Caco-2 (cell line): ENCODE measurements around the gene LIMS2. TPM values are rescaled to one million over a fixed set of nuclear protein-coding genes. Genes with fewer than 3 reads are reported as not detected.

Source experiments
- BruUV-seq: library from RNA; stranded (reverse); fragments of 400-500 nt; replicated peaks from 2 replicates; lab custom pipeline; 2021; lab: Mats Ljungman, UMichigan
- CTCF ChIA-PET: fragments of 300-600 bp; sonication (Branson Sonifier 250); formaldehyde crosslinking; loops from one replicate; lab custom pipeline; 2022; ENCODE audit warnings: antibody characterized with exemption; lab: Charles Lee
- POLR2A ChIA-PET: fragments of 300-600 bp; sonication (Branson Sonifier 250); formaldehyde crosslinking; loops from one replicate; lab custom pipeline; 2022; ENCODE audit warnings: antibody characterized with exemption; lab: Charles Lee
- DNase-seq, 2 experiments: peaks; one replicate each; pipeline versions ENCODE4 v3.0.0 to v3.0.0-alpha.2; 2020 to 2022
- H3K27me3 ChIP-seq: replicated peaks from 2 replicates; pipeline ENCODE4 v1.6.0; 2011; ENCODE audit warnings: low read length; ENCODE audit not compliant: control insufficient read depth, insufficient read depth
- H3K36me3 ChIP-seq: 2 replicates; pipeline ENCODE4 v1.5.1; 2011; ENCODE audit warnings: low read length; ENCODE audit not compliant: control insufficient read depth, insufficient read depth
- H3K4me1 ChIP-seq: fragments of 250-450 bp; sonication (Bioruptor Pico); 2 replicates; pipeline ENCODE4 v1.5.1; 2020; ENCODE audit warnings: mild to moderate bottlenecking
- H3K4me3 ChIP-seq: 2 replicates; pipeline ENCODE4 v1.5.1; 2011; ENCODE audit warnings: low read depth, mild to moderate bottlenecking, control low read depth, low read length
- H3K9me3 ChIP-seq: fragments of 250-450 bp; sonication (Bioruptor Pico); 2 replicates; pipeline ENCODE4 v1.5.1; 2020; ENCODE audit warnings: mild to moderate bottlenecking, moderate library complexity
- H3K27ac Mint-ChIP-seq: one replicate; pipeline ENCODE4 v1.8.0; 2022; ENCODE audit warnings: mixed read lengths; ENCODE audit not compliant: unreplicated experiment
- H3K27me3 Mint-ChIP-seq: one replicate; pipeline ENCODE4 v1.8.0; 2022; ENCODE audit warnings: mixed read lengths; ENCODE audit not compliant: insufficient read depth, unreplicated experiment
- H3K36me3 Mint-ChIP-seq: one replicate; pipeline ENCODE4 v1.8.0; 2022; ENCODE audit warnings: mild to moderate bottlenecking, mixed read lengths; ENCODE audit not compliant: insufficient read depth, unreplicated experiment
- H3K4me1 Mint-ChIP-seq: one replicate; pipeline ENCODE4 v1.8.0; 2022; ENCODE audit warnings: low read depth, mixed read lengths; ENCODE audit not compliant: unreplicated experiment
- H3K4me3 Mint-ChIP-seq: one replicate; pipeline ENCODE4 v1.8.0; 2022; ENCODE audit warnings: mild to moderate bottlenecking, moderate library complexity, mixed read lengths; ENCODE audit not compliant: unreplicated experiment
- H3K9me3 Mint-ChIP-seq: one replicate; pipeline ENCODE4 v1.8.0; 2022; ENCODE audit warnings: mixed read lengths; ENCODE audit not compliant: unreplicated experiment
- intact Hi-C: fragments of 100-400 bp; cut with micrococcal nuclease; formaldehyde crosslinking; loops from one replicate; pipeline ENCODE4 v1.10.0; 2022; ENCODE audit not compliant: unreplicated experiment
- total RNA-seq: library from RNA; stranded (reverse); gene quantifications from 2 replicates; pipeline ENCODE4 v1.2.3, GENCODE V29; 2022
- TF ChIP-seq, protein P1 (sequence below), 2 experiments: fragments of 200-600 bp in 1 of 2; IDR thresholded peaks; 1 replicate in 1 of 2; 2 replicates in 1 of 2; pipeline versions ENCODE4 v1.5.1 to v1.8.0; 2011 to 2022; ENCODE audit warnings: antibody characterized with exemption in 1 of 2, control low read depth in 1 of 2, inconsistent platforms in 1 of 2, low read depth in 1 of 2, low read length in 1 of 2, mild to moderate bottlenecking in 1 of 2, moderate library complexity in 1 of 2; ENCODE audit not compliant: insufficient read depth in 1 of 2, severe bottlenecking in 1 of 2, unreplicated experiment in 1 of 2

Gene LIMS2
- total RNA-seq, 1 experiment from 2014 or later: 10.0 TPM

GRCh38 chr2:127660291-127660578 lies 15.1 kb downstream of the LIMS2 start:
- Mint-ChIP-seq H3K27me3 (no peaks in the 10 kb centered on the region), H3K27ac (no peak overlapping the region), H3K4me3 (no peak overlapping the region), H3K36me3 (no peaks in the 10 kb centered on the region), H3K9me3 (no peaks in the 10 kb centered on the region), H3K4me1 (no peaks in the 10 kb centered on the region)
- H3K36me3 ChIP-seq: no peaks in the 10 kb centered on the region
- peaks cover 10% of the 10 kb centered on the region for H3K4me1 ChIP-seq
- ChIA-PET CTCF (interaction anchor here (0.7 to 1.7 kb wide), 2 partner anchors 10 to 84 kb away, joined by 3 to 4 read pairs; no protein-coding TSS in a partner anchor), POLR2A (no interaction called here)
- BruUV-seq: no TSS peak
- intact Hi-C loops: no loop called here
- H3K9me3 ChIP-seq: no peaks in the 10 kb centered on the region
- DNase-seq: no peak
- H3K4me3 ChIP-seq: no peak overlapping the region
- no peaks in the 10 kb centered on the region for H3K27me3 ChIP-seq
- TF ChIP-seq, protein P1, sequence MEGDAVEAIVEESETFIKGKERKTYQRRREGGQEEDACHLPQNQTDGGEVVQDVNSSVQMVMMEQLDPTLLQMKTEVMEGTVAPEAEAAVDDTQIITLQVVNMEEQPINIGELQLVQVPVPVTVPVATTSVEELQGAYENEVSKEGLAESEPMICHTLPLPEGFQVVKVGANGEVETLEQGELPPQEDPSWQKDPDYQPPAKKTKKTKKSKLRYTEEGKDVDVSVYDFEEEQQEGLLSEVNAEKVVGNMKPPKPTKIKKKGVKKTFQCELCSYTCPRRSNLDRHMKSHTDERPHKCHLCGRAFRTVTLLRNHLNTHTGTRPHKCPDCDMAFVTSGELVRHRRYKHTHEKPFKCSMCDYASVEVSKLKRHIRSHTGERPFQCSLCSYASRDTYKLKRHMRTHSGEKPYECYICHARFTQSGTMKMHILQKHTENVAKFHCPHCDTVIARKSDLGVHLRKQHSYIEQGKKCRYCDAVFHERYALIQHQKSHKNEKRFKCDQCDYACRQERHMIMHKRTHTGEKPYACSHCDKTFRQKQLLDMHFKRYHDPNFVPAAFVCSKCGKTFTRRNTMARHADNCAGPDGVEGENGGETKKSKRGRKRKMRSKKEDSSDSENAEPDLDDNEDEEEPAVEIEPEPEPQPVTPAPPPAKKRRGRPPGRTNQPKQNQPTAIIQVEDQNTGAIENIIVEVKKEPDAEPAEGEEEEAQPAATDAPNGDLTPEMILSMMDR (IDR thresholded peaks at IDR 0.05; ENCODE audit: insufficient read depth in 1 of 2, low read depth in 1 of 2, low read length in 1 of 2, severe bottlenecking in 1 of 2, unreplicated experiment in 1 of 2): no peak

DNA sequence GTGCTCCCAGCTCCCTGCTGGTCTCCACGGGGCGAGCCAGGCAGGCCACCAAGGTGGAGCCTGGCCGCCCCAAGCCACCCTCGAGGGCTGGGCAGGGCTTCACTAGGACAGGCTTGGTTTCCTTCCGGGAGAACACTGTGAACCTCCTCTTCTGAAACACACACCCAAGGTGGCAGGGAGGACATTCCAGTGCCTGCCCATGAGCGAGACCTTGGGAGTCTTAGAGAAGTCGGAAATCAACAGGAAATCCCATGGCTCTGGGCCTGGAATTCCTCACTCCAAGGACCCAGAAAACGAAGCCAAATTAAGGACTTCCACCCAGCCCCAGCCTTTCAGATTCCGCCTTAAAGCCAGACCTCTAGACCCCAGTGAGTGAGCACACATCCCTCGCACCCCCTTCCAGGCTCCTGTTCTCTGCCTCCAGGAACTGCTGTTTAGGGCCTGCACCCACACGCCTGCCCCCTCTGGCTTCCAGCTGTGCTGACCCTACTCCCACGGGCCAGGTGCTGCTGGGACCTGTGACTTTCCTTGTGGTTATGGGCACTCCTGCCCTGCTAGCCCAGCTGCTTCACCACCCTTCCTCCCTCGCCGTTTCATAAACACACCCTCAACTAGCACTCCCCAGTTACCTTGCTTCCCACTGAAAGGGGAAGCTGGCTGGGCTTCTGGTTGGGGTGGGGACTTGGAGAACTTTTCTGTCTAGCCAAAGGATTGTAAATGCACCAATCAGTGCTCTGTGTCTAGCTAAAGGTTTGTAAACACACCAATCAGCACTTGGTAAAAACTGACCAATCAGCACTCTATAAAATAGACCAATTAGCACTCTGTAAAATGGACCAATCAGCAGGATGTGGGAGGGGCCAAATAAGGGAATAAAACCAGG lies 15.7 kb downstream of the LIMS2 start:
- no TSS peak for BruUV-seq
- Histone ChIP-seq H3K36me3 (no peaks in the 10 kb centered on the region), H3K27me3 (no peaks in the 10 kb centered on the region), H3K9me3 (no peaks in the 10 kb centered on the region), H3K4me3 (no peak overlapping the region), H3K4me1 (peaks cover 10% of the 10 kb centered on the region)
- no peak overlapping the region for H3K27ac Mint-ChIP-seq
- DNase-seq: peak in 1 of 2 experiments; percentile 18
- CTCF ChIA-PET: interaction anchor here (0.6 to 1.7 kb wide), 3 partner anchors 10 to 85 kb away, joined by 3 to 4 read pairs (median 3); no protein-coding TSS in a partner anchor
- no peaks in the 10 kb centered on the region for H3K27me3 Mint-ChIP-seq
- intact Hi-C loops: no loop called here
- H3K36me3 Mint-ChIP-seq: no peaks in the 10 kb centered on the region
- TF ChIP-seq, protein P1 (IDR thresholded peaks at IDR 0.05; ENCODE audit: insufficient read depth in 1 of 2, low read depth in 1 of 2, low read length in 1 of 2, severe bottlenecking in 1 of 2, unreplicated experiment in 1 of 2): no peak
- H3K4me3 Mint-ChIP-seq: no peak overlapping the region
- no peaks in the 10 kb centered on the region for H3K4me1 Mint-ChIP-seq
- POLR2A ChIA-PET: no interaction called here
- no peaks in the 10 kb centered on the region for H3K9me3 Mint-ChIP-seq

DNA sequence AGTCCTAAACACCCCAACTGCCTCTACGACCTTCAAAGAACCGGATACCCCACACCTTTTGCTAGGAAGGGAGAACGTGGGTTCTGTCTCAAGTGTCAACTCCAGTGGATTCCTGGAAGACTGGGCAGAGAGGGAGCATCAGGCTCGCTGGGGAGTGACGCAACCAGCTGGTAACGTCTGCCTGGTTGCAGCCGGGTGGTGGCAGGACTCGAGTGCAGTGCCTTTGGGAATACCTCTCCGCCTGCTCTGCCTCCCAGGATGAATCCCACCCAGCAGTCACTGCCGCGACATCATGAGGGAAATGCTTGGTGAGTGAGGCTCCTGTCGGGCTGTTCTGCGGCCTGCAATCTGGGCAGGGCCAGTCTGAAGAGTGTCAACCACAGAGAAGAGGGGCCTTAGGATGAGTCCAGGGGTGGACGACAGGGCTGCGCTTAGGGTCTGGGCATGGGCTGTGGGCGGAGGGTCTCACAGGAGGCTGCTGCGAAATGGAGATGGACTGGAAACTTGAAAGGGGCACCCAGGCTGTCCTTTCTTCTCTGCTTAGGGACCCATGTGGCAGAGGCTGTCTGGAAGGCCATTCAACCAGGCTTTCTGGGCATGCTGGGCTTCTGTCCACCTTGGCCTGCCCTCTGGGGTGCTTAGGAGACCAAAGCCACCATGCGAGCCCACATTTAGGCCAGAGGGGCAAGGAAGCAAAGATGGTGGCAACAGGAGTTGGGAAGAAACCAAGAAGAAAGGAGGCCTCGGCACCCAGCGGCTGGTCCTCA lies 16.5 kb downstream of the LIMS2 start:
- TF ChIP-seq, protein P1 (IDR thresholded peaks at IDR 0.05; ENCODE audit: insufficient read depth in 1 of 2, low read depth in 1 of 2, low read length in 1 of 2, severe bottlenecking in 1 of 2, unreplicated experiment in 1 of 2): no peak

More for the DNA sequence above, 16.5 kb downstream of the LIMS2 start:
- ChIA-PET POLR2A (no interaction called here), CTCF (no interaction called here)
- Mint-ChIP-seq H3K4me3 (no peak overlapping the region), H3K27ac (no peak overlapping the region), H3K4me1 (no peaks in the 10 kb centered on the region), H3K27me3 (no peaks in the 10 kb centered on the region), H3K9me3 (no peaks in the 10 kb centered on the region), H3K36me3 (no peaks in the 10 kb centered on the region)
- H3K4me1 ChIP-seq: peaks cover 10% of the 10 kb centered on the region
- H3K36me3 ChIP-seq: no peaks in the 10 kb centered on the region
- no TSS peak for BruUV-seq
- no peaks in the 10 kb centered on the region for H3K9me3 ChIP-seq
- H3K27me3 ChIP-seq: no peaks in the 10 kb centered on the region
- intact Hi-C loops: no loop called here
- no peak for DNase-seq
- no peak overlapping the region for H3K4me3 ChIP-seq
